Mesothelial cell of epicardium (in vitro differentiated cells): ENCODE data around the gene PGLYRP3. TPM values are rescaled to one million over a fixed set of nuclear protein-coding genes. Genes with fewer than 3 reads are reported as not detected.

Experiments
- DNase-seq, 2 experiments: peaks; one replicate each; pipeline ENCODE4 v3.0.0; 2021; ENCODE audit warnings: low spot score in 2 of 2; ENCODE audit not compliant: unreplicated experiment in 2 of 2
- H3K27ac Mint-ChIP-seq: 2 replicates; pipeline ENCODE4 v1.8.0; 2021; ENCODE audit warnings: mixed read lengths
- H3K27me3 Mint-ChIP-seq: 2 replicates; pipeline ENCODE4 v1.8.0; 2021; ENCODE audit warnings: low read depth, mixed read lengths
- H3K36me3 Mint-ChIP-seq: 2 replicates; pipeline ENCODE4 v1.8.0; 2021; ENCODE audit warnings: mixed read lengths
- H3K4me1 Mint-ChIP-seq: 2 replicates; pipeline ENCODE4 v1.8.0; 2021; ENCODE audit warnings: mixed read lengths
- H3K4me3 Mint-ChIP-seq: 2 replicates; pipeline ENCODE4 v1.8.0; 2021; ENCODE audit warnings: mild to moderate bottlenecking, moderate library complexity, mixed read lengths
- H3K9me3 Mint-ChIP-seq: 2 replicates; pipeline ENCODE4 v1.8.0; 2021; ENCODE audit warnings: mixed read lengths
- total RNA-seq: library from RNA; stranded (reverse); gene quantifications from 3 replicates; pipeline ENCODE4 v1.2.1, GENCODE V29; 2021
- TF ChIP-seq, protein P1 (sequence below): fragments of 200-600 bp; sonication (generic); IDR thresholded peaks from one replicate; pipeline ENCODE4 v1.5.0; 2021; ENCODE audit warnings: antibody characterized with exemption; ENCODE audit not compliant: unreplicated experiment

PGLYRP3 gene
- total RNA-seq, 1 donor from 2014 or later, result not detected

DNA sequence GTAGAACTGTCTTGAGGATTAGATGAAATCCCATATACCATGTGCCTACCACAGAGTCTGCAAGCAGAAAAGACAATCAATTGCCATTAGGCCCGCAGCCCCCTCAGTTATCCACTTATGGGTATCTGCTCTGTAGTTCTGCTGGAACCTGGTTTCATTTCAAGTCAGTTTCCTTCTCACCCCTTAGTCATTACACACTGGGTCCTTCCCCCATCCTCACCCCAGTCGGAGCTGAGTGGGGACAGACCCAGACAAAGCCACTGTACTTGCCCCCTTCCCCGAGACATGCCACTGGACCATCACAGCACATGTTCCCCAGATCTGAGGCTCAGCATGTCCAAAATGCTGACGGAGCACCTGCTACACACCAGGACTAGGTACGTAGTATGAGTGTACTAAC is 21.2 kb downstream of the PGLYRP3 start:
- TF ChIP-seq, protein P1, sequence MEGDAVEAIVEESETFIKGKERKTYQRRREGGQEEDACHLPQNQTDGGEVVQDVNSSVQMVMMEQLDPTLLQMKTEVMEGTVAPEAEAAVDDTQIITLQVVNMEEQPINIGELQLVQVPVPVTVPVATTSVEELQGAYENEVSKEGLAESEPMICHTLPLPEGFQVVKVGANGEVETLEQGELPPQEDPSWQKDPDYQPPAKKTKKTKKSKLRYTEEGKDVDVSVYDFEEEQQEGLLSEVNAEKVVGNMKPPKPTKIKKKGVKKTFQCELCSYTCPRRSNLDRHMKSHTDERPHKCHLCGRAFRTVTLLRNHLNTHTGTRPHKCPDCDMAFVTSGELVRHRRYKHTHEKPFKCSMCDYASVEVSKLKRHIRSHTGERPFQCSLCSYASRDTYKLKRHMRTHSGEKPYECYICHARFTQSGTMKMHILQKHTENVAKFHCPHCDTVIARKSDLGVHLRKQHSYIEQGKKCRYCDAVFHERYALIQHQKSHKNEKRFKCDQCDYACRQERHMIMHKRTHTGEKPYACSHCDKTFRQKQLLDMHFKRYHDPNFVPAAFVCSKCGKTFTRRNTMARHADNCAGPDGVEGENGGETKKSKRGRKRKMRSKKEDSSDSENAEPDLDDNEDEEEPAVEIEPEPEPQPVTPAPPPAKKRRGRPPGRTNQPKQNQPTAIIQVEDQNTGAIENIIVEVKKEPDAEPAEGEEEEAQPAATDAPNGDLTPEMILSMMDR, result no peak
- Mint-ChIP-seq H3K4me1 (peaks cover 6% of the 10 kb centered on the region), H3K9me3 (no peaks in the 10 kb centered on the region), H3K27me3 (no peaks in the 10 kb centered on the region), H3K27ac (no peak overlapping the region), H3K4me3 (no peak overlapping the region), H3K36me3 (no peaks in the 10 kb centered on the region)
- DNase-seq, result no peak

GRCh38 chr1:153288634-153289275 is 24.0 kb downstream of the PGLYRP3 start:
- no peak for DNase-seq
- Mint-ChIP-seq H3K27me3 (peaks cover 6% of the 10 kb centered on the region), H3K4me1 (peaks cover 6% of the 10 kb centered on the region), H3K36me3 (no peaks in the 10 kb centered on the region), H3K9me3 (no peaks in the 10 kb centered on the region), H3K27ac (no peak overlapping the region), H3K4me3 (no peak overlapping the region)
- TF ChIP-seq, protein P1, result peak; percentile 15

- no peak for DNase-seq
- Mint-ChIP-seq H3K27me3 (peaks cover 32% of the 10 kb centered on the region), H3K4me3 (no peak overlapping the region), H3K4me1 (no peaks in the 10 kb centered on the region), H3K27ac (no peak overlapping the region), H3K36me3 (no peaks in the 10 kb centered on the region), H3K9me3 (no peaks in the 10 kb centered on the region)
- TF ChIP-seq, protein P1, result peak; percentile 63
These were observed 34.9 kb downstream of the PGLYRP3 start for GRCh38 chr1:153277852-153278251.

GRCh38 chr1:153272186-153272585 is 40.6 kb downstream of the PGLYRP3 start:
- TF ChIP-seq, protein P1, result no peak
- H3K27ac Mint-ChIP-seq, result no peak overlapping the region
- peaks cover 12% of the 10 kb centered on the region for H3K9me3 Mint-ChIP-seq
- peaks cover 3% of the 10 kb centered on the region for H3K4me1 Mint-ChIP-seq
- H3K27me3 Mint-ChIP-seq, result peaks cover 15% of the 10 kb centered on the region
- no peak for DNase-seq
- no peaks in the 10 kb centered on the region for H3K36me3 Mint-ChIP-seq
- no peak overlapping the region for H3K4me3 Mint-ChIP-seq

GRCh38 chr1:153271711-153272110 is 41.0 kb downstream of the PGLYRP3 start:
- TF ChIP-seq, protein P1, result no peak
- H3K4me3 Mint-ChIP-seq, result no peak overlapping the region
- H3K9me3 Mint-ChIP-seq, result peaks cover 14% of the 10 kb centered on the region
- DNase-seq, result no peak
- H3K27me3 Mint-ChIP-seq, result peaks cover 19% of the 10 kb centered on the region
- H3K36me3 Mint-ChIP-seq, result no peaks in the 10 kb centered on the region
- H3K27ac Mint-ChIP-seq, result no peak overlapping the region
- peaks cover 3% of the 10 kb centered on the region for H3K4me1 Mint-ChIP-seq
